CD8-positive, alpha-beta memory T cell (primary cell): ENCODE results near the gene COL24A1. TPM values are rescaled to one million over a fixed set of nuclear protein-coding genes. Genes with fewer than 3 reads are reported as not detected.

Source experiments
- CTCF ChIA-PET: fragments of 350-600 bp; sonication (Branson Sonifier 250); formaldehyde crosslinking; loops from one replicate; lab custom pipeline; 2021; ENCODE audit warnings: antibody characterized with exemption; lab: Charles Lee
- POLR2A ChIA-PET: fragments of 350-600 bp; sonication (Branson Sonifier 250); formaldehyde crosslinking; loops from one replicate; lab custom pipeline; 2021; ENCODE audit warnings: antibody characterized with exemption; lab: Charles Lee
- DNase-seq, 5 donors: peaks; one replicate each; pipeline versions ENCODE4 v3.0.0 to v3.0.0-alpha.2; 2020 to 2022; ENCODE audit warnings: mixed read lengths in 1 of 5
- H3K27ac ChIP-seq: one replicate; pipeline ENCODE4 v1.7.0; 2013; ENCODE audit warnings: low read depth, mild to moderate bottlenecking, low read length, moderate library complexity
- H3K27me3 ChIP-seq: 2 replicates; pipeline ENCODE4 v1.7.0; 2013; ENCODE audit warnings: low read length, mild to moderate bottlenecking; ENCODE audit not compliant: insufficient read depth, poor library complexity, severe bottlenecking
- H3K36me3 ChIP-seq: 2 replicates; pipeline ENCODE4 v1.7.0; 2013; ENCODE audit warnings: mild to moderate bottlenecking, low read length, moderate library complexity; ENCODE audit not compliant: insufficient read depth
- H3K4me1 ChIP-seq: 2 replicates; pipeline ENCODE4 v1.7.0; 2013; ENCODE audit warnings: mild to moderate bottlenecking, low read length, moderate library complexity; ENCODE audit not compliant: insufficient read depth
- H3K4me3 ChIP-seq: 2 replicates; pipeline ENCODE4 v1.7.0; 2013; ENCODE audit warnings: mild to moderate bottlenecking, low read length
- H3K9me3 ChIP-seq: 2 replicates; pipeline ENCODE4 v1.7.0; 2013; ENCODE audit warnings: mild to moderate bottlenecking, low read length
- H3K27ac Mint-ChIP-seq, 8 donors: one replicate each; pipeline ENCODE4 v1.8.0; 2020 to 2021; ENCODE audit warnings: mixed read lengths in 8 of 8, mild to moderate bottlenecking in 6 of 8, inconsistent platforms in 3 of 8, moderate library complexity in 3 of 8
- H3K27me3 Mint-ChIP-seq, 2 donors: one replicate each; pipeline ENCODE4 v1.8.0; 2020 to 2021; ENCODE audit warnings: mixed read lengths in 2 of 2, mild to moderate bottlenecking in 1 of 2, moderate library complexity in 1 of 2
- H3K36me3 Mint-ChIP-seq, 3 donors: one replicate each; pipeline ENCODE4 v1.8.0; 2020 to 2021; ENCODE audit warnings: mixed read lengths in 3 of 3, inconsistent platforms in 1 of 3, mild to moderate bottlenecking in 1 of 3
- H3K4me1 Mint-ChIP-seq, 3 donors: one replicate each; pipeline ENCODE4 v1.8.0; 2020 to 2021; ENCODE audit warnings: mixed read lengths in 3 of 3, inconsistent platforms in 1 of 3, mild to moderate bottlenecking in 1 of 3
- H3K4me3 Mint-ChIP-seq, 7 donors: one replicate each; pipeline ENCODE4 v1.8.0; 2020 to 2021; ENCODE audit warnings: mixed read lengths in 7 of 7, mild to moderate bottlenecking in 6 of 7, moderate library complexity in 4 of 7, inconsistent platforms in 2 of 7
- H3K9me3 Mint-ChIP-seq, 5 donors: one replicate each; pipeline ENCODE4 v1.8.0; 2020 to 2022; ENCODE audit warnings: mixed read lengths in 5 of 5, mild to moderate bottlenecking in 3 of 5, moderate library complexity in 2 of 5, inconsistent platforms in 1 of 5
- polyA plus RNA-seq: library from polyadenylated mRNA; unstranded; fragments of 300-500 nt; fragmentation: Illumina TruSeq; gene quantifications from one replicate; pipeline ENCODE4 v1.2.3, GENCODE V29; 2021
- total RNA-seq, 2 experiments: library from RNA; stranded (reverse); gene quantifications; one replicate each; pipeline ENCODE4 v1.2.3, GENCODE V29; 2021

Gene COL24A1
- total and polyA plus RNA-seq, 3 experiments from 2014 or later: not detected

DNA sequence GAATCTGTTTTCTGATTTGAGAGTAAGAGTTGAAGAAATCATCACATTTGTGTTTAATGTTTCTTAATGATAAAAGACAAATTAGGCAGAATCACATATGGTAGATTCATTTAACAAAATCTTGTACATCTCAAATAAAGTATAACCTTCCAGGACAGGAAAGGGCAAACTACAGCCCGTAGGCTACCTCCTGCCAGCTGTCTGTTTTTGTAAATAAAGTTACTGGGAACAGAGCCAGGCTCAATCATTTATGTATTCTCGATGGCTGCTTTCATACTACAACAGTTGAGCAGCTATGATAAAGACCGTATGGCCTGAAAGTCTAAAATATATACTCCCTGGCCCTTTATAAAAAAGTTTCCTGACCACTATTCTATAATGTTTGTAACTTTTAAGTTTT, 204.1 kb downstream of the COL24A1 start:
- H3K9me3 Mint-ChIP-seq: peaks cover 0 to 3% (median 0%) of the 10 kb centered on the region in 5 donors

DNA sequence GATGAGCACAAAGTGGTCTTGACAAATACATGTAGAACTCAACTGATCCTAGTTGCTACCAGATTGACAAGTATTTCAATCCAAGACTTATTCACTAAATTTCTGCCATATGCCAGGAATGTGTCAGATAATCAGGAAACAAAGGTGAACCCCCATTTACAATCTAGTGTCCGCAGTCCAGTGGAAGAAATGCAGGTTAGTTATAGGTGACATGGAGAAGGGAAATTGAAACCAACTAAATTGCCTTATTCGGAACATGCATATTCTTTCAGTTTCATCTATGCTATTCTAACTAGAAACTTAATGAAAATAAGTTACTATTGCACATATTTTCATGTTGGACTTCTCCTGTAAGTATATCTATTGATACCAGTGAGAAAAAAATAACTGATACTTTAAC, 209.4 kb downstream of the COL24A1 start:
- H3K9me3 Mint-ChIP-seq: peaks cover 0 to 4% (median 0%) of the 10 kb centered on the region in 5 donors
- H3K27ac ChIP-seq: no peak overlapping the region
- no peaks in the 10 kb centered on the region for H3K27me3 Mint-ChIP-seq
- H3K36me3 ChIP-seq: no peaks in the 10 kb centered on the region
- no peaks in the 10 kb centered on the region for H3K4me1 Mint-ChIP-seq
- POLR2A ChIA-PET: no interaction called here
- H3K27ac Mint-ChIP-seq: no peak overlapping the region
- CTCF ChIA-PET: no interaction called here
- no peak overlapping the region for H3K4me3 ChIP-seq
- H3K36me3 Mint-ChIP-seq: no peaks in the 10 kb centered on the region
- H3K4me1 ChIP-seq: no peaks in the 10 kb centered on the region
- H3K4me3 Mint-ChIP-seq: no peak overlapping the region
- no peaks in the 10 kb centered on the region for H3K9me3 ChIP-seq
- H3K27me3 ChIP-seq: no peaks in the 10 kb centered on the region
- DNase-seq: no peak

More for the DNA sequence above, 204.1 kb downstream of the COL24A1 start:
- H3K4me1 Mint-ChIP-seq: no peaks in the 10 kb centered on the region
- H3K27ac ChIP-seq: no peak overlapping the region
- POLR2A ChIA-PET: no interaction called here
- no peaks in the 10 kb centered on the region for H3K36me3 ChIP-seq
- no peaks in the 10 kb centered on the region for H3K4me1 ChIP-seq
- no peaks in the 10 kb centered on the region for H3K36me3 Mint-ChIP-seq
- CTCF ChIA-PET: no interaction called here
- H3K4me3 ChIP-seq: no peak overlapping the region
- no peaks in the 10 kb centered on the region for H3K9me3 ChIP-seq
- no peaks in the 10 kb centered on the region for H3K27me3 Mint-ChIP-seq
- no peak overlapping the region for H3K27ac Mint-ChIP-seq
- no peak for DNase-seq
- no peaks in the 10 kb centered on the region for H3K27me3 ChIP-seq
- H3K4me3 Mint-ChIP-seq: no peak overlapping the region

DNA sequence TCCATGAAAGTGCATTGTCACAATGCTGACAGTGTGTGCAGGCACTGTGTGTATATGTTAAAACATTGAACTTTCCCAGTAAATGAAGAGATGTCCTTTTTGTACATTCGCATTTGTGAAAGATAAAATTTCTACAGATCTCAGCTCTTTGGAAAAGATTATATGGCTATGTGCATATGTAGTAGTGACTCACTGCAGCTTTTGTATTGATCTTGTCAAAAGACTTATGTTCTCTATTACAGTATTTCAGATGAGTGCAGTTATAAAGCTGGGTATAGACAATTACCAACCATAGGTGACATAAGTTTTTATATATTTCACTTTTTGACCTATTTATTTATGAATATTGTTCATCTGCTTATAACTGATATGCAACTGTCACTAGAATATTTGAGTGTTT, 212.6 kb downstream of the COL24A1 start:
- Histone ChIP-seq H3K4me1 (no peaks in the 10 kb centered on the region), H3K9me3 (no peaks in the 10 kb centered on the region), H3K4me3 (no peak overlapping the region), H3K27ac (no peak overlapping the region), H3K36me3 (no peaks in the 10 kb centered on the region), H3K27me3 (no peaks in the 10 kb centered on the region)
- Mint-ChIP-seq H3K4me3 (no peak overlapping the region), H3K4me1 (no peaks in the 10 kb centered on the region), H3K9me3 (peaks cover 0 to 4% (median 0%) of the 10 kb centered on the region in 5 donors), H3K27me3 (no peaks in the 10 kb centered on the region), H3K36me3 (no peaks in the 10 kb centered on the region), H3K27ac (no peak overlapping the region)
- POLR2A ChIA-PET: no interaction called here
- no peak for DNase-seq
- CTCF ChIA-PET: no interaction called here

DNA sequence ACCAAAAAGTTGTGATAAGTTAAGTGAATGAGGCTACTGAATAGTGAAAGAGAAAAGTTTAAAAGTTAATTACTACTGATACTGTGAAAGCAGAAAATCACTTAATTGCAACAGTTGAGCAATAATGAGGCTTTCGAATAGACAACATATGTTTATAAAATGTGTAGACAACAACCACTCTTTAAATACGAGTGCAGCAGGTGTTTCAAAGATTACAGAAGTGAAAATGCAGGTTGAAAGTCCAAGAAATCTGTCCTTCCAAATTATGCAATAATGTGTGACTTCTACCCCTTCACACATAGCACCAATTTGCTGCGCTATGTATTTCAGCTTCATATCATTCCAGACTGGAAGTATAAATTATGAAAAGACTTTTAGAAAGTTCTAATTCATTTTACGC, 213.0 kb downstream of the COL24A1 start:
- Mint-ChIP-seq H3K4me3 (no peak overlapping the region), H3K36me3 (no peaks in the 10 kb centered on the region), H3K4me1 (no peaks in the 10 kb centered on the region), H3K9me3 (peaks cover 0 to 4% (median 0%) of the 10 kb centered on the region in 5 donors), H3K27me3 (no peaks in the 10 kb centered on the region), H3K27ac (no peak overlapping the region)
- DNase-seq: no peak
- Histone ChIP-seq H3K27ac (no peak overlapping the region), H3K4me1 (no peaks in the 10 kb centered on the region), H3K9me3 (no peaks in the 10 kb centered on the region), H3K27me3 (no peaks in the 10 kb centered on the region), H3K36me3 (no peaks in the 10 kb centered on the region), H3K4me3 (no peak overlapping the region)
- POLR2A ChIA-PET: no interaction called here
- CTCF ChIA-PET: no interaction called here

DNA sequence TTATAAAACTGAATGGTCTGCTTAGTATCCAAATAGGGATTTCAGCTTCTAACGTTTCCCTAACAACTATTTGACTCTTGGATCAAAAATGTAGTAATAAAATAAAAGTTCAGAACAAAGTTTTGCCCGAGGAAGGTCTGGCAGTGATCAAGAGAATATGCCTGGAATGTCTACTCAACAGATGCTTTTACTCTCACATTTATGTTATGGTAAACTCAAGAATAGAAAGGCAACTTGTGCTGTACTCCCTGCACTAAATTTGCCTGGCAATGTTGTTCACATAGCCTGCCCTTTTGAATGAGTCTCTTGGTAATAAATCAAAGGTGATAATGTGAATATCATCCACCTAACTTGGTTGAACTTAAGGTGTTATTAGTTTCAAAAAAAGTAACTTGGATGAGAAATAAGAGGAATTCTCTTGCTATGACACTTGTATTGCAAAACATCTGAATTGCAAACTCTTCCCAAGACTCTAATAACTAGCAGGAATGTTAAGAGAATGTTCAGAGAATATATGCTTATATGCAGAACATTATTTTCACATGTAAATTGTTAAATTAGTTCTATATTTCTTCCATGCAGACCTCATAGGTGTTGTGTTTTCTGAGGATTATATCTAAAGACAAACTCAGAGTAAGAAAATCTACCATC, 215.8 kb downstream of the COL24A1 start:
- no peaks in the 10 kb centered on the region for H3K36me3 Mint-ChIP-seq
- ChIA-PET POLR2A (no interaction called here), CTCF (no interaction called here)
- no peaks in the 10 kb centered on the region for H3K9me3 ChIP-seq
- no peak overlapping the region for H3K27ac ChIP-seq
- H3K4me1 ChIP-seq: no peaks in the 10 kb centered on the region
- no peaks in the 10 kb centered on the region for H3K9me3 Mint-ChIP-seq
- H3K4me3 ChIP-seq: no peak overlapping the region
- no peaks in the 10 kb centered on the region for H3K4me1 Mint-ChIP-seq
- no peak overlapping the region for H3K27ac Mint-ChIP-seq
- DNase-seq: no peak
- H3K4me3 Mint-ChIP-seq: no peak overlapping the region
- H3K36me3 ChIP-seq: no peaks in the 10 kb centered on the region
- no peaks in the 10 kb centered on the region for H3K27me3 ChIP-seq
- no peaks in the 10 kb centered on the region for H3K27me3 Mint-ChIP-seq

DNA sequence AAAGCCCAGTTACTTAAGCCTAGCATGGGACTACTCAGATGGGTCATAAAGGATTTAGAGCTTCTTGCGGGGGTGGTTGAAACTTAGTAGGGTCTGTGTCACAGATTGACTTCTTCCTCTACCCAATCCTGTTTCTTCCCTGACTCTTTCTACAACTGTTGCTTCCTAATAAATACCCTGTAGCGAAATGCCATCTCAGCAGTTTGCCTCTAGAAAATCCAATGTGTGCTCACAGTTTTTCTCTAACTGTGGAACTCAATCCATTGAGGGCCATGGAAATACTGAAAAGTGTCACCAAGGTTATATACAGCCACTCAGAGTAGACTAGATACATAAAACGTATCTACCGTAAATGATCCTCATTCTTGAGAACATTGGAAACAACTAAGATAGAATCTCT, 217.7 kb downstream of the COL24A1 start:
- no peaks in the 10 kb centered on the region for H3K4me1 ChIP-seq
- Mint-ChIP-seq H3K9me3 (peaks cover 0 to 3% (median 0%) of the 10 kb centered on the region in 5 donors), H3K4me1 (no peaks in the 10 kb centered on the region), H3K27ac (no peak overlapping the region), H3K36me3 (no peaks in the 10 kb centered on the region), H3K4me3 (no peak overlapping the region), H3K27me3 (no peaks in the 10 kb centered on the region)
- H3K27me3 ChIP-seq: no peaks in the 10 kb centered on the region
- H3K4me3 ChIP-seq: no peak overlapping the region
- ChIA-PET POLR2A (no interaction called here), CTCF (no interaction called here)
- no peak overlapping the region for H3K27ac ChIP-seq
- H3K9me3 ChIP-seq: no peaks in the 10 kb centered on the region
- no peak for DNase-seq
- H3K36me3 ChIP-seq: no peaks in the 10 kb centered on the region

DNA sequence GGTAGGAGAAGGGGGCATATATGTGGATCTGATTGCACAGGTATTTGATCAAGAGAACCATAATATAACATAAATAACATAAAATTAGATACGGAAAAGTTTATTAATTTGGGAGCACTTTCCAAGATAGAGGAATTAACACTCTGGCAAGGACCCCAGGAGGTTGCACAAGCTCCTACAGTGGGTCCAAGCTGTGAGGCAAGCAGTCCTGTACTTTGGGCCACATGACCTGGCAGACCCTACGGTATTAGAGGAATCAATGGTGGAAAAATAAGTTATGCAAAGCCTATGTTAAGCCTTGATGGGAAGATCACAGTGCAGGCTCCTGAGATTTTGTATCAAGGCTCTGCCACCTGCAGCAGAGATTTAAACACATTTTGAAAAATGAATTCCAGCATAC, 220.1 kb downstream of the COL24A1 start:
- DNase-seq: no peak
- ChIA-PET CTCF (no interaction called here), POLR2A (no interaction called here)
- Mint-ChIP-seq H3K4me1 (no peaks in the 10 kb centered on the region), H3K27ac (no peak overlapping the region), H3K9me3 (peaks cover 0 to 3% (median 0%) of the 10 kb centered on the region in 5 donors), H3K36me3 (no peaks in the 10 kb centered on the region), H3K27me3 (no peaks in the 10 kb centered on the region), H3K4me3 (no peak overlapping the region)
- Histone ChIP-seq H3K4me3 (no peak overlapping the region), H3K4me1 (no peaks in the 10 kb centered on the region), H3K9me3 (no peaks in the 10 kb centered on the region), H3K27ac (no peak overlapping the region), H3K27me3 (no peaks in the 10 kb centered on the region), H3K36me3 (no peaks in the 10 kb centered on the region)

DNA sequence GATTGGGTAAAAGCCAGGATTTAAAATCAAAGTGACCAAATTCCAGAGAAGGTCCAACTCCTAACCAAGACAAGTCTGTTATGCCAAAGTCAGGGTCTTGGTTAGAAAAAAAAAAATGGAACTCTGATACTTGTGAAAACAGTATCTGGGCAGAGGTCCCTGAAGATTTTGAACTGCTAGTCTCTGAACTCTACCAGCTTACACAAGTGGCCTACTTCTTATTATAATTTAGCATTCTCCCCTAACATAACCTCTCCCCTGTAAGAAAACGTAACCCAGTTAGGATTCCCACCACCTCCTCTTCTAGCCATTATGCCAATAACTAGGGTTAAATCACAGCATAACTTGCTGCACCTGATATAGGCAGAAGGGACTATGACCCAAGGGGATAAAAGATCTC, 220.5 kb downstream of the COL24A1 start:
- Mint-ChIP-seq H3K27ac (no peak overlapping the region), H3K4me3 (no peak overlapping the region), H3K9me3 (peaks cover 0 to 3% (median 0%) of the 10 kb centered on the region in 5 donors), H3K27me3 (no peaks in the 10 kb centered on the region), H3K4me1 (no peaks in the 10 kb centered on the region), H3K36me3 (no peaks in the 10 kb centered on the region)
- H3K4me3 ChIP-seq: no peak overlapping the region
- no peaks in the 10 kb centered on the region for H3K4me1 ChIP-seq
- CTCF ChIA-PET: no interaction called here
- H3K27ac ChIP-seq: no peak overlapping the region
- H3K36me3 ChIP-seq: no peaks in the 10 kb centered on the region
- no peaks in the 10 kb centered on the region for H3K27me3 ChIP-seq
- no peaks in the 10 kb centered on the region for H3K9me3 ChIP-seq
- POLR2A ChIA-PET: no interaction called here
- no peak for DNase-seq
